Measurements from ENCODE around the gene DAPL1. TPM values are rescaled to one million over a fixed set of nuclear protein-coding genes. Genes with fewer than 3 reads are reported as not detected.
"Not testable (repeated sequence)": the region's sequence is repeated elsewhere in the genome, so short reads cannot be mapped to it uniquely, and the experiment has no call there.

The DAPL1 gene
- total RNA-seq, 2 donors from 2014 or later = not detected

DNA sequence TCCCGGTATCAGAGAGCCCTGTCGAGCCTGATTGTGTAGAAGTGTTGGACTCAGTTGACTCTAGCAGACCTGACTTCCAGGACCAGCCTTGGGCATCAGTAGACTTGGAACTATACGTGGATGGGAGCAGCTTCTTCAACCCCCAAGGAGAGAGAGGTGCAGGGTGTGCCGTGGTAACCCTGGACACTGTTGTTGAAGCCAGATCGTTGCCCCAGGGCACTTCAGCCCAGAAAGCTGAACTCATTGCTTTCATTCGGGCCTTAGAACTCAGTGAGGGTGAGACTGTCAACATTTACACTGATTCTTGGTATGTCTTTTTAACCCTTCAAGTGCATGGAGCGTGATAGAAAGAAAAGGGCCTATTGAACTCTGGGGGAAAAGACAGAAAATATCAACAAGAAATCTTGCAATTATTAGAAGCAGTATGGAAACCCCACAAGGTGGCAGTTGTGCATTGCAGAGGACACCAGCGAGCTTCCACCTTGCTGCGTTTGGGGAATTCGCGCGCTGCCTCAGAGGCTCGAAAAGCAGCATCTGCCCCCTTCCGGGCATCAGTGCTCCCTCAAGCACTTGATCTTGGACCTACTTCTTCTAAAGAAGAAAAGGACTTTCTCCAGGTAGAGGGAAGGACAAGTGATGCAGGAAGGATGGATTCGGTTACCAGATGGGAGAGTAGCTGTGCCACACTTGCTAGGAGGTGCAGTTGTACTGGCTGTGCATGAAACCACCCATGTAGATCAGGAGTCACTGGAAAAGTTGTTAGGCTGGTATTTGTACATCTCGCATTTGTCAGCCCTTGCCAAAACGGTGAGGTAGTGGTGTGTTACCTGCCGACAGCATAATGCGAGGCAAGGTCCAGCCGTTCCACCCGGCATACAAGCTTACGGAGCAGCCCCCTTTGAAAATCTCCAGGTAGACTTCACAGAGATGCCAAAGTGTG lies 53.2 kb downstream of the DAPL1 start:
- DNase-seq; intact Hi-C loops (cut with DNase I, micrococcal nuclease); ATAC-seq: not testable (repeated sequence)

DNA sequence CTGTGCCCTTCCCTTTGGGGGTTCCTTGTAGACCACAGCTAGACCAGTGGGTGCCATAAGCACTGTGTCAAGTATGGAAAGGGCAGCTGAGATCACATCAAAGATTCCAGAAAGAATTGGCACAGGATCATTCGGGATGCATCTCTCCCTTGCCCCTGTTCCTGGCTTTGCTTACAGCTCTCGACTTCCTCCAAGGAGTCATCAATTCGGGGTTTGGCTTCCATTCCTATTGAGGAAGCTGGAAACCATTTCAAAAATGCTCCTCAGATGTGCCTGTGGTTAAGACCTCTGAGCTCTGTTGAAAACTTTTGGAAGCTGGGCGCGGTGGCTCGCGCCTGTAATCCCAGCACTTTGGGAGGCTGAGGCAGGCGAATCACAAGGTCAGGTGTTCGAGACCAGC lies 65.1 kb downstream of the DAPL1 start:
- intact Hi-C loops (cut with DNase I, micrococcal nuclease); ATAC-seq; DNase-seq: not testable (repeated sequence)

- DNase-seq; intact Hi-C loops (cut with DNase I, micrococcal nuclease); ATAC-seq: not testable (repeated sequence)
These were observed 66.5 kb downstream of the DAPL1 start for GRCh38 chr2:158861626-158862025.

DNA sequence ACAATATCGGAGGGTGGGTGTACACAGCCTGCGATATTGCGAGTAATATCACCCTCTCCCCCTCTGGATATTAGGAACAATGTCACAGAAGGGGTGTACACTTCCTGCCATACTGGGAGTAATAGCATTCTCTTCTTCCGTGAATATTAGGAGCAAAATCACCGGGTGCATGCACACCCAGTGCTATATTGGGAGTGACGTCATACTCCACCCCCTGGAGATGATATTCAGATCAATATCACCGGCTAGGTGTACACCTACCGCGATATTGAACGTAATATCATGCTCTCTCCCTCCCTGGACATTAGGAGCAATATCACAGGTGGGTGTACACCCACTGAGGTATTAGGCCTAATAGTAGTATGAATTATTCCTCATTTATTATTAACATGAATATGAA lies 70.4 kb downstream of the DAPL1 start:
- DNase-seq; intact Hi-C loops (cut with DNase I, micrococcal nuclease); ATAC-seq: not testable (repeated sequence)

Other genes with a start within 250 kb of the DAPL1 start
- gene TANC1, start 173.3 kb downstream of the DAPL1 start, total RNA-seq = 10 to 100 TPM; 30.5 to 37.4 TPM